Measurements from ENCODE around the gene ADRA2C.

- TF ChIP-seq, protein P1, sequence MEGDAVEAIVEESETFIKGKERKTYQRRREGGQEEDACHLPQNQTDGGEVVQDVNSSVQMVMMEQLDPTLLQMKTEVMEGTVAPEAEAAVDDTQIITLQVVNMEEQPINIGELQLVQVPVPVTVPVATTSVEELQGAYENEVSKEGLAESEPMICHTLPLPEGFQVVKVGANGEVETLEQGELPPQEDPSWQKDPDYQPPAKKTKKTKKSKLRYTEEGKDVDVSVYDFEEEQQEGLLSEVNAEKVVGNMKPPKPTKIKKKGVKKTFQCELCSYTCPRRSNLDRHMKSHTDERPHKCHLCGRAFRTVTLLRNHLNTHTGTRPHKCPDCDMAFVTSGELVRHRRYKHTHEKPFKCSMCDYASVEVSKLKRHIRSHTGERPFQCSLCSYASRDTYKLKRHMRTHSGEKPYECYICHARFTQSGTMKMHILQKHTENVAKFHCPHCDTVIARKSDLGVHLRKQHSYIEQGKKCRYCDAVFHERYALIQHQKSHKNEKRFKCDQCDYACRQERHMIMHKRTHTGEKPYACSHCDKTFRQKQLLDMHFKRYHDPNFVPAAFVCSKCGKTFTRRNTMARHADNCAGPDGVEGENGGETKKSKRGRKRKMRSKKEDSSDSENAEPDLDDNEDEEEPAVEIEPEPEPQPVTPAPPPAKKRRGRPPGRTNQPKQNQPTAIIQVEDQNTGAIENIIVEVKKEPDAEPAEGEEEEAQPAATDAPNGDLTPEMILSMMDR (IDR thresholded peaks at IDR 0.05): no peak
- no peak for TF ChIP-seq POLR2A (IDR thresholded peaks at IDR 0.05)
Measured at GRCh38 chr4:3803475-3803847, 37.3 kb downstream of the ADRA2C start.
